ENCODE measurements around the gene KCNJ12. TPM values are rescaled to one million over a fixed set of nuclear protein-coding genes. Genes with fewer than 3 reads are reported as not detected.

The KCNJ12 gene
- total and polyA plus RNA-seq, 3 donors from 2014 or later = 2.4 to 5.4 (median 2.8) TPM

DNA sequence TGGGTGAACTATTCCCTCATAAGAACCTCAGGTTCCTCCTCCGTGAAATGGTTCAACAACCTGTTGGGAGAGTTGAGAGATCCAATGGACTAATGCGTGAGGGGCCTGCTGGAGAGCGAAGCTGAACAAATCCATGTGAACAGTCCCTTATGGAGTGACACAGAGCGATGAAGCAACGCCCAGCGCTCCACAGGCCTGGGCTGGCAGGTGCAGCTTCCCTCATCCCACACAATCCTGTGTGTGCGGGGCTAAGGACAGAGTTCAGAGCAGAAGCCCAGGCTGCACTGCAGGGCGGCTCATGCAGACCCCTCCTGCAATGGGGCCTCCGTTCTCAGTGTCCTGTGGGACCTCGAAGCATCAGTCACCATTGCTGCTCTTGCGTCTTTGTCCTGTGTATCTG is 90.4 kb downstream of the KCNJ12 start:
- H3K36me3 ChIP-seq (ENCODE audit: low read depth, missing control alignments) = no peaks in the 10 kb centered on the region
- peaks cover 10% of the 10 kb centered on the region for H3K4me1 ChIP-seq
- H3K27me3 ChIP-seq = no peaks in the 10 kb centered on the region
- H3K4me3 ChIP-seq = no peak overlapping the region
- TF ChIP-seq POLR2A (IDR thresholded peaks at IDR 0.05) = no peak
- TF ChIP-seq, protein P1, sequence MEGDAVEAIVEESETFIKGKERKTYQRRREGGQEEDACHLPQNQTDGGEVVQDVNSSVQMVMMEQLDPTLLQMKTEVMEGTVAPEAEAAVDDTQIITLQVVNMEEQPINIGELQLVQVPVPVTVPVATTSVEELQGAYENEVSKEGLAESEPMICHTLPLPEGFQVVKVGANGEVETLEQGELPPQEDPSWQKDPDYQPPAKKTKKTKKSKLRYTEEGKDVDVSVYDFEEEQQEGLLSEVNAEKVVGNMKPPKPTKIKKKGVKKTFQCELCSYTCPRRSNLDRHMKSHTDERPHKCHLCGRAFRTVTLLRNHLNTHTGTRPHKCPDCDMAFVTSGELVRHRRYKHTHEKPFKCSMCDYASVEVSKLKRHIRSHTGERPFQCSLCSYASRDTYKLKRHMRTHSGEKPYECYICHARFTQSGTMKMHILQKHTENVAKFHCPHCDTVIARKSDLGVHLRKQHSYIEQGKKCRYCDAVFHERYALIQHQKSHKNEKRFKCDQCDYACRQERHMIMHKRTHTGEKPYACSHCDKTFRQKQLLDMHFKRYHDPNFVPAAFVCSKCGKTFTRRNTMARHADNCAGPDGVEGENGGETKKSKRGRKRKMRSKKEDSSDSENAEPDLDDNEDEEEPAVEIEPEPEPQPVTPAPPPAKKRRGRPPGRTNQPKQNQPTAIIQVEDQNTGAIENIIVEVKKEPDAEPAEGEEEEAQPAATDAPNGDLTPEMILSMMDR (IDR thresholded peaks at IDR 0.05) = no peak
- WGBS, 2 donors = 87 to 94% methylated on average over 8 to 11 of the region's 11 CpGs
- intact Hi-C loops (cut with DNase I; ENCODE audit: low total_unique reads) = no loop called here
- no peak for DNase-seq
- H3K9me3 ChIP-seq = no peaks in the 10 kb centered on the region
- no peak overlapping the region for H3K27ac ChIP-seq

DNA sequence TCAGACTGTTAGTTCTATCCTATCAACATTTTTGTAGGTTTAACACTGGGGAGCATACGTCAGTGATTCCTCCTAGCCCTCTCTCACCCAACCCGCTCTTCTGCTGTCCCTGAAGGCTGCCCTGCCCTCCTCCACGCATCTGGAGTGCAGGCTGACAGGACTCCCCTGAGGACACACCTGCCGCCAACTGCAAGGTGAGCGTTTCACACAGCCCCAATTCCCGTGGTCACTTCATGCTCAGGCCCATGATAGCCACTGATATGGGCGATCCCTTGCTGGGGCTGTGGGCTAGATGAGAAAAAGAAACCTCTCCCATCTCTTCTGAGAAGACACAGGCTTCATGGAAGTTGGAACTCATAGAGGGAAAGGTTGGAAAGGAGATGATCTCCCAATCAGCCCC is 91.0 kb downstream of the KCNJ12 start:
- H3K36me3 ChIP-seq (ENCODE audit: low read depth, missing control alignments) = no peaks in the 10 kb centered on the region
- H3K27me3 ChIP-seq = no peaks in the 10 kb centered on the region
- TF ChIP-seq, protein P1 (IDR thresholded peaks at IDR 0.05) = no peak
- TF ChIP-seq POLR2A (IDR thresholded peaks at IDR 0.05) = no peak
- intact Hi-C loops (cut with DNase I; ENCODE audit: low total_unique reads) = no loop called here
- no peak overlapping the region for H3K27ac ChIP-seq
- 81 to 87% methylated on average over 7 of the region's 7 CpGs for WGBS, 2 donors
- peaks cover 10% of the 10 kb centered on the region for H3K4me1 ChIP-seq
- H3K4me3 ChIP-seq = no peak overlapping the region
- DNase-seq = no peak
- H3K9me3 ChIP-seq = no peaks in the 10 kb centered on the region

DNA sequence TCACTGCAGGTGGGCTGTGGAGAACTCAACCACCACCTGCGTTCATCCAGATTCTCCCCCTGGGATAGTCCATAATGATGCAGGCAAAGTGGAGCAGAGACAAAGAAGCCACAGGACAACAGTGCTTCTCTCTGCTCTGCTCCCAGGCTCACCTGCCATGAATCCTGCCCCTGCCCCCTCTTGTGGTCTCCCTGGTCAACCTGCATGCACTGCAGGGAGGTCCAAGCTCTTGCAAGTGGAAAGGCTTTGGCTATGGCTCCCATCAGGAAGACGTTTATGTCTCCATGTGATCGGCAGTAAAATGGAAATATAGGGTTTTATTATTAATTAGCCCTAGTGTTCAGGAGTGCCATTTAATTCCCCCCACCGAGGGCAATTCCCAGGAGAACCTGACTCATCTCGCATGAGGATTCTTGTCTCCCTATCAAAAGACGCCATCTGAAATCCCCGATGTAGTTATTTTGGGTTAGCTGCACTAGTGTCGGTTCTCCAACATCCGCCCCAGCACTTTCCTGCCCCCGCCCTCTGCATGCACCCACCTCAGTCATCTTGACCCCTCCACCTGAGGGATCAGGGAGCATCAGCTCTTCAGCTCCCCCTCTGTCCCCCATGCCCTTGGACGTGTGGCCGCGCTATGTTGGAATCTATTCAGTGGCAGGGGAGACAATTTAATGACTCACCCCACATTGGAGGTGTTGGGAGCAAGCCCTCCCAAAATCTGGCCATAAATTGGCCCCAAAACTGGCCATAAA is 91.8 kb downstream of the KCNJ12 start:
- DNase-seq = no peak
- WGBS, 2 donors = 89 to 91% methylated on average over 13 of the region's 13 CpGs
- no peak for TF ChIP-seq POLR2A (IDR thresholded peaks at IDR 0.05)
- TF ChIP-seq, protein P1 (IDR thresholded peaks at IDR 0.05) = no peak

More for the DNA sequence above, 91.8 kb downstream of the KCNJ12 start:
- Histone ChIP-seq H3K36me3 (ENCODE audit: low read depth, missing control alignments) (no peaks in the 10 kb centered on the region), H3K27me3 (no peaks in the 10 kb centered on the region), H3K27ac (no peak overlapping the region), H3K4me1 (peaks cover 10% of the 10 kb centered on the region), H3K9me3 (no peaks in the 10 kb centered on the region), H3K4me3 (no peak overlapping the region)
- intact Hi-C loops (cut with DNase I; ENCODE audit: low total_unique reads) = no loop called here

Other genes starting within 250 kb of the KCNJ12 start
- 10 to 100 TPM; 39.0 to 53.6 TPM for gene DHRS7B, start 249.4 kb upstream of the KCNJ12 start, total RNA-seq
- 81.7 TPM for gene DHRS7B, start 249.4 kb upstream of the KCNJ12 start, polyA plus RNA-seq (ENCODE audit: insufficient read depth, low read depth, low replicate concordance)
- gene TMEM11, start 162.2 kb upstream of the KCNJ12 start, total RNA-seq = 10 to 100 TPM; 38.9 to 55.2 TPM
- gene TMEM11, start 162.2 kb upstream of the KCNJ12 start, polyA plus RNA-seq (ENCODE audit: insufficient read depth, low read depth, low replicate concordance) = 53.4 TPM
- gene NATD1, start 122.9 kb upstream of the KCNJ12 start, total RNA-seq = 10 to 100 TPM; 17.9 to 20.0 TPM
- gene NATD1, start 122.9 kb upstream of the KCNJ12 start, polyA plus RNA-seq (ENCODE audit: insufficient read depth, low read depth, low replicate concordance) = 12.1 TPM
- gene MAP2K3, start 91.6 kb upstream of the KCNJ12 start, total RNA-seq = 10 to 100 TPM; 13.5 to 17.5 TPM
- 15.4 TPM for gene MAP2K3, start 91.6 kb upstream of the KCNJ12 start, polyA plus RNA-seq (ENCODE audit: insufficient read depth, low read depth, low replicate concordance)